Measurements from ENCODE around the gene CAPN7.

GRCh38 chr3:15181963-15182362, 24.1 kb upstream of the CAPN7 start:
- TF ChIP-seq ZFP30 (CRISPR knock-in tag; IDR thresholded peaks at IDR 0.05) = no peak
- no peak for TF ChIP-seq TCF4 (CRISPR knock-in tag; IDR thresholded peaks at IDR 0.05; ENCODE audit: borderline replicate concordance)
- no peak for TF ChIP-seq ZFP3 (CRISPR knock-in tag; IDR thresholded peaks at IDR 0.05)
- no peak for TF ChIP-seq PATZ1 (CRISPR knock-in tag; IDR thresholded peaks at IDR 0.05; ENCODE audit: borderline replicate concordance)
- TF ChIP-seq ZNF565 (CRISPR knock-in tag; conservative IDR thresholded peaks at IDR 0.05; ENCODE audit: low read depth) = no peak
- TF ChIP-seq CREB5 (CRISPR knock-in tag; IDR thresholded peaks at IDR 0.05; ENCODE audit: low read depth) = no peak
- TF ChIP-seq POU6F1 (CRISPR knock-in tag; IDR thresholded peaks at IDR 0.05; ENCODE audit: borderline replicate concordance, low read depth) = no peak

All from SK-N-SH treated with all-trans-retinoic acid at 6 μM for 48 hours (cell line).